Panc1 (cell line): ENCODE data around the gene CREB3. TPM values are rescaled to one million over a fixed set of nuclear protein-coding genes. Genes with fewer than 3 reads are reported as not detected.
A peak's percentile ranks its signal among the peaks of the same experiment; 100 is the strongest.

ENCODE experiments used
- ATAC-seq: fragments of 200-7000 bp; cut with Tn5 transposase; 2 replicates; pipeline ENCODE4 v1.9.1; 2020; ENCODE audit warnings: mild to moderate bottlenecking, moderate library complexity
- BruUV-seq: library from RNA; stranded (reverse); fragments of 400-500 nt; replicated peaks from 2 replicates; lab custom pipeline; 2021; lab: Mats Ljungman, UMichigan
- CTCF ChIA-PET: fragments of 300-600 bp; sonication (Branson Sonifier 250); formaldehyde crosslinking; loops from one replicate; lab custom pipeline; 2022; ENCODE audit warnings: antibody characterized with exemption; lab: Charles Lee
- POLR2A ChIA-PET: fragments of 300-600 bp; sonication (Branson Sonifier 250); formaldehyde crosslinking; loops from one replicate; lab custom pipeline; 2022; ENCODE audit warnings: antibody characterized with exemption; lab: Charles Lee
- DNase-seq: peaks from one replicate; pipeline ENCODE4 v3.0.0-alpha.2; 2010; ENCODE audit warnings: low read depth, low spot score
- H3K27ac ChIP-seq: 2 replicates; pipeline ENCODE4 v1.5.1; 2011; ENCODE audit warnings: mild to moderate bottlenecking, low read length, inconsistent platforms
- H3K27me3 ChIP-seq: fragments of 200-500 bp; sonication (Bioruptor generic); 2 replicates; pipeline ENCODE4 v1.6.0; 2014; ENCODE audit warnings: low read length, inconsistent platforms; ENCODE audit not compliant: control insufficient read depth, insufficient read depth
- H3K36me3 ChIP-seq: fragments of 200-500 bp; sonication (Bioruptor generic); 2 replicates; pipeline ENCODE4 v1.5.1; 2014; ENCODE audit warnings: inconsistent platforms, mild to moderate bottlenecking, low read length, moderate library complexity; ENCODE audit not compliant: control insufficient read depth, insufficient read depth
- H3K4me1 ChIP-seq: 2 replicates; pipeline ENCODE4 v1.5.1; 2011; ENCODE audit warnings: inconsistent platforms, mild to moderate bottlenecking, low read length, moderate library complexity; ENCODE audit not compliant: control insufficient read depth, insufficient read depth
- H3K4me3 ChIP-seq, 2 experiments: 2 replicates each; pipeline ENCODE4 v1.5.1; 2011 to 2012; ENCODE audit warnings: low read depth in 2 of 2, low read length in 2 of 2, mild to moderate bottlenecking in 2 of 2, inconsistent platforms in 1 of 2, moderate library complexity in 1 of 2
- H3K9me3 ChIP-seq: fragments of 200-500 bp; sonication (Bioruptor generic); 2 replicates; pipeline ENCODE4 v1.5.1; 2014; ENCODE audit warnings: low read depth, mild to moderate bottlenecking, inconsistent platforms, low read length, moderate library complexity; ENCODE audit not compliant: control insufficient read depth, insufficient read depth
- POLR2AphosphoS5 ChIP-seq: IDR thresholded peaks from 2 replicates; pipeline ENCODE4 v1.6.1; 2012; ENCODE audit warnings: mild to moderate bottlenecking, low read depth, low read length, moderate library complexity
- SIN3A ChIP-seq: IDR thresholded peaks from 2 replicates; pipeline ENCODE4 v1.6.1; 2012; ENCODE audit warnings: low read depth, mild to moderate bottlenecking, low read length, moderate library complexity, borderline replicate concordance; ENCODE audit not compliant: insufficient read depth
- TCF7L2 ChIP-seq: IDR thresholded peaks from 2 replicates; pipeline ENCODE4 v1.6.1; 2011; ENCODE audit warnings: mild to moderate bottlenecking, low read depth, low read length, inconsistent platforms
- in situ Hi-C: cut with HindIII; loops from 2 replicates; pipeline ENCODE4 v1.10.0; 2016; ENCODE audit warnings: low sequenced_read_pairs, low pct_unique_long_range_greater_than_20kb
- intact Hi-C: fragments of 100-400 bp; cut with micrococcal nuclease; formaldehyde crosslinking; loops from one replicate; pipeline ENCODE4 v1.10.0; 2022; ENCODE audit not compliant: unreplicated experiment
- total RNA-seq: library from RNA; stranded (reverse); gene quantifications from one replicate; pipeline ENCODE4 v1.2.1, GENCODE V29; 2021; ENCODE audit not compliant: unreplicated experiment
- TF ChIP-seq, protein P1 (sequence below), 2 experiments: IDR thresholded peaks; 2 replicates each; pipeline ENCODE4 v1.6.1; 2011 to 2012; ENCODE audit warnings: low read depth in 2 of 2, control low read depth in 1 of 2, low read length in 1 of 2, mild to moderate bottlenecking in 1 of 2, moderate library complexity in 1 of 2; ENCODE audit not compliant: insufficient read depth in 1 of 2
- TF ChIP-seq, protein P2 (sequence below): fragments of 450-650 bp; IDR thresholded peaks from 2 replicates; pipeline ENCODE4 v1.5.1; 2017; ENCODE audit warnings: mild to moderate bottlenecking

CREB3 gene
- total RNA-seq, 1 experiment from 2014 or later, result 67.0 TPM

DNA sequence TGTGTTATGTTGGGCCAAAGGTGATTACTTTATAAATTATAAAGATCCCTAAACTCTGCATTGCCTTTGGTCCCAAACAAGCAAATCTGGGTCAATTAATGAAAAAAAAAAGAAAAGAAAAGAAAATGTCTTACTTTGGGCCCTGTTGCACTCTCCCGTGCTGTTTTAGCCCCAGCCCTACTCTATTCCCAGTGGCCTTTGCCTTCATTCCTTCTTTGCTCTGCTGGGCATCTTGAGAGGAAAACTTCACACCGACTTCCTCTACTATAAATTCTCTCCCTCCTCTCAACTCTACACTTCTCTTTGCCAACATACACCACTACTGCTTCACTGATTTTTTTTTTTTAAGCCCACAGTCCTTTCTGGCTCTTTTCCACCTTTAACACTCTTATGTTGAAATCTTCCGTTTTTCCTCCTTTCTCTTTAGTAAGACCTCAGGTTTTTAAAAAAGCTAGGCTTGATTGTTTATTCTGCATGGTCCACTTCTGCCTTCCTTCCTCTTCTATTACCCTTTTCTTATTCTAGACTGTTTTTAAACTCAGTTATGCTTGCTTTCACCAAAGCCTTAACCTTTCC, 26.1 kb downstream of the CREB3 start:
- Histone ChIP-seq H3K9me3 (no peaks in the 10 kb centered on the region), H3K27ac (peak overlapping the region; percentile 88), H3K36me3 (no peaks in the 10 kb centered on the region), H3K4me1 (peaks cover 22% of the 10 kb centered on the region), H3K4me3 (peak overlapping the region in 1 of 2 experiments; percentile 12; a peak in 1 of 4 replicates), H3K27me3 (no peaks in the 10 kb centered on the region)
- no peak for DNase-seq
- ChIA-PET POLR2A (no interaction called here), CTCF (no interaction called here)
- no peak for ATAC-seq
- BruUV-seq, result TSS peak; percentile 48
- TF ChIP-seq, protein P1, sequence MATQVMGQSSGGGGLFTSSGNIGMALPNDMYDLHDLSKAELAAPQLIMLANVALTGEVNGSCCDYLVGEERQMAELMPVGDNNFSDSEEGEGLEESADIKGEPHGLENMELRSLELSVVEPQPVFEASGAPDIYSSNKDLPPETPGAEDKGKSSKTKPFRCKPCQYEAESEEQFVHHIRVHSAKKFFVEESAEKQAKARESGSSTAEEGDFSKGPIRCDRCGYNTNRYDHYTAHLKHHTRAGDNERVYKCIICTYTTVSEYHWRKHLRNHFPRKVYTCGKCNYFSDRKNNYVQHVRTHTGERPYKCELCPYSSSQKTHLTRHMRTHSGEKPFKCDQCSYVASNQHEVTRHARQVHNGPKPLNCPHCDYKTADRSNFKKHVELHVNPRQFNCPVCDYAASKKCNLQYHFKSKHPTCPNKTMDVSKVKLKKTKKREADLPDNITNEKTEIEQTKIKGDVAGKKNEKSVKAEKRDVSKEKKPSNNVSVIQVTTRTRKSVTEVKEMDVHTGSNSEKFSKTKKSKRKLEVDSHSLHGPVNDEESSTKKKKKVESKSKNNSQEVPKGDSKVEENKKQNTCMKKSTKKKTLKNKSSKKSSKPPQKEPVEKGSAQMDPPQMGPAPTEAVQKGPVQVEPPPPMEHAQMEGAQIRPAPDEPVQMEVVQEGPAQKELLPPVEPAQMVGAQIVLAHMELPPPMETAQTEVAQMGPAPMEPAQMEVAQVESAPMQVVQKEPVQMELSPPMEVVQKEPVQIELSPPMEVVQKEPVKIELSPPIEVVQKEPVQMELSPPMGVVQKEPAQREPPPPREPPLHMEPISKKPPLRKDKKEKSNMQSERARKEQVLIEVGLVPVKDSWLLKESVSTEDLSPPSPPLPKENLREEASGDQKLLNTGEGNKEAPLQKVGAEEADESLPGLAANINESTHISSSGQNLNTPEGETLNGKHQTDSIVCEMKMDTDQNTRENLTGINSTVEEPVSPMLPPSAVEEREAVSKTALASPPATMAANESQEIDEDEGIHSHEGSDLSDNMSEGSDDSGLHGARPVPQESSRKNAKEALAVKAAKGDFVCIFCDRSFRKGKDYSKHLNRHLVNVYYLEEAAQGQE (IDR thresholded peaks at IDR 0.05; ENCODE audit: insufficient read depth in 1 of 2, low read depth in 2 of 2, low read length in 1 of 2), result no peak
- TF ChIP-seq SIN3A (no peak), TCF7L2 (no peak), POLR2AphosphoS5 (no peak)
- TF ChIP-seq, protein P2, sequence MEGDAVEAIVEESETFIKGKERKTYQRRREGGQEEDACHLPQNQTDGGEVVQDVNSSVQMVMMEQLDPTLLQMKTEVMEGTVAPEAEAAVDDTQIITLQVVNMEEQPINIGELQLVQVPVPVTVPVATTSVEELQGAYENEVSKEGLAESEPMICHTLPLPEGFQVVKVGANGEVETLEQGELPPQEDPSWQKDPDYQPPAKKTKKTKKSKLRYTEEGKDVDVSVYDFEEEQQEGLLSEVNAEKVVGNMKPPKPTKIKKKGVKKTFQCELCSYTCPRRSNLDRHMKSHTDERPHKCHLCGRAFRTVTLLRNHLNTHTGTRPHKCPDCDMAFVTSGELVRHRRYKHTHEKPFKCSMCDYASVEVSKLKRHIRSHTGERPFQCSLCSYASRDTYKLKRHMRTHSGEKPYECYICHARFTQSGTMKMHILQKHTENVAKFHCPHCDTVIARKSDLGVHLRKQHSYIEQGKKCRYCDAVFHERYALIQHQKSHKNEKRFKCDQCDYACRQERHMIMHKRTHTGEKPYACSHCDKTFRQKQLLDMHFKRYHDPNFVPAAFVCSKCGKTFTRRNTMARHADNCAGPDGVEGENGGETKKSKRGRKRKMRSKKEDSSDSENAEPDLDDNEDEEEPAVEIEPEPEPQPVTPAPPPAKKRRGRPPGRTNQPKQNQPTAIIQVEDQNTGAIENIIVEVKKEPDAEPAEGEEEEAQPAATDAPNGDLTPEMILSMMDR, result no peak
- in situ Hi-C loops (no loop called here), intact Hi-C loops (no loop called here)

DNA sequence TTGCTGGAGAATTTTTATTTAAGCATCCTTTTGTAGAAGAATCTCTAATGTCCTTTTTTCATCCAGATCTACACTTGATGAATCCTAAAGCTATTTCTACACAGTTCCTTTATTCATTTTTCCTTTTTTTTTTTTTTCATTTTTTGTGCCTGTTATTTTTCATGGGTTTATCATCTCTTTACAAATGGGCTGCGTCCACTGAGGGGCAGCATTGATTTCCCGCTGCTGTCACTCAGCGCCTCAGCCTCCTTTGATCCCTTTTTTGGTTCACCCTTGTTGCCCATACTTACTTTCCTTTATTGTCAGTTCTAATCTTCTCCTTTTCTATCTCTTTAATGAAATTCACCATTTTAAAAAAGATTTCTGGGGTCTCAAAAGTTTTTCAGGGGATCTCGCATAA, 27.3 kb downstream of the CREB3 start:
- CTCF ChIA-PET, result no interaction called here
- intact Hi-C loops, result no loop called here

DNA sequence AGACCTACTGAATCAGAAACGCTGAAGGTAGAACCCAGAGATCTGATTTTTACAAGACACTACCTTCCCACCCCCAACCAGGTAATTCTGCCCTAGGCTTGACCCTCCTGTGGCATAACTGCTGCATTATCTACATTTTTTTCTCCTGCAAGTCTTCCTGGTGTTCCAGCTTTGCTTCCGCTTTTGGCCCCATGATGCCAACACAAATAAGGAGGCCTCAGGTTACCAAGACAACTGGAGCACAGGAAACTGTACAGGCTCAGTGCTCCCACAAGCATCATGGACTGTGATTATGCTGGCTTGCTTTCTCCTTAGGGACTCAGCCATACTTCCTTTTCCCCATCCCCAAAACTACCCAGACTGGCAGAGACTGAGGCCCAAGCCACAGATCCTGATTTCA, 28.2 kb downstream of the CREB3 start:
- CTCF ChIA-PET, result no interaction called here
- in situ Hi-C loops (no loop called here), intact Hi-C loops (no loop called here)
- POLR2A ChIA-PET, result no interaction called here
- no peak overlapping the region for H3K4me3 ChIP-seq
- no peak for ATAC-seq
- H3K9me3 ChIP-seq, result no peaks in the 10 kb centered on the region
- peaks cover 22% of the 10 kb centered on the region for H3K4me1 ChIP-seq
- H3K36me3 ChIP-seq, result no peaks in the 10 kb centered on the region
- DNase-seq, result no peak
- TF ChIP-seq TCF7L2 (no peak), SIN3A (no peak), POLR2AphosphoS5 (no peak)
- TF ChIP-seq, protein P2, result no peak
- TF ChIP-seq, protein P1 (IDR thresholded peaks at IDR 0.05; ENCODE audit: insufficient read depth in 1 of 2, low read depth in 2 of 2, low read length in 1 of 2), result no peak
- no peaks in the 10 kb centered on the region for H3K27me3 ChIP-seq
- BruUV-seq, result no TSS peak
- H3K27ac ChIP-seq, result no peak overlapping the region; the same call in 1 of the 2 replicates

More for the DNA sequence above, 27.3 kb downstream of the CREB3 start:
- Histone ChIP-seq H3K4me3 (no peak overlapping the region), H3K27me3 (no peaks in the 10 kb centered on the region), H3K36me3 (no peaks in the 10 kb centered on the region), H3K4me1 (peaks cover 22% of the 10 kb centered on the region), H3K27ac (no peak overlapping the region), H3K9me3 (no peaks in the 10 kb centered on the region)
- ATAC-seq, result no peak
- in situ Hi-C loops, result no loop called here
- POLR2A ChIA-PET, result interaction anchor here (0.6 kb wide), 1 partner anchor 105 kb away, joined by 5 read pairs; no protein-coding TSS in a partner anchor
- DNase-seq, result no peak
- no TSS peak for BruUV-seq
- TF ChIP-seq TCF7L2, result 0 out of 2 replicates have a peak, but pooled peaks have one; percentile 17
- no peak for TF ChIP-seq SIN3A
